ENCODE data around the gene RGS11.

RGS11 gene

GRCh38 chr16:263944-264343, 11.8 kb downstream of the RGS11 start:
- H3K36me3 ChIP-seq (ENCODE audit: low read depth): 0 out of 2 replicates have a peak, but pooled peaks cover 4% of the 10 kb centered on the region
- TF ChIP-seq CTCF (IDR thresholded peaks at IDR 0.05; ENCODE audit: poor library complexity, severe bottlenecking): no peak
- DNase-seq (ENCODE audit: low spot score): peak; percentile 53
- peaks cover 5% of the 10 kb centered on the region for H3K4me1 ChIP-seq (ENCODE audit: insufficient read depth, poor library complexity, severe bottlenecking)
- no peak for ATAC-seq (ENCODE audit: low read depth)
- no peak overlapping the region for H3K27ac ChIP-seq (ENCODE audit: poor library complexity, severe bottlenecking)
- H3K9me3 ChIP-seq (ENCODE audit: severe bottlenecking): no peaks in the 10 kb centered on the region
- no peak overlapping the region for H3K4me3 ChIP-seq (ENCODE audit: severe bottlenecking)
- no peaks in the 10 kb centered on the region for H3K27me3 ChIP-seq (ENCODE audit: insufficient read depth, poor library complexity, severe bottlenecking)

DNA sequence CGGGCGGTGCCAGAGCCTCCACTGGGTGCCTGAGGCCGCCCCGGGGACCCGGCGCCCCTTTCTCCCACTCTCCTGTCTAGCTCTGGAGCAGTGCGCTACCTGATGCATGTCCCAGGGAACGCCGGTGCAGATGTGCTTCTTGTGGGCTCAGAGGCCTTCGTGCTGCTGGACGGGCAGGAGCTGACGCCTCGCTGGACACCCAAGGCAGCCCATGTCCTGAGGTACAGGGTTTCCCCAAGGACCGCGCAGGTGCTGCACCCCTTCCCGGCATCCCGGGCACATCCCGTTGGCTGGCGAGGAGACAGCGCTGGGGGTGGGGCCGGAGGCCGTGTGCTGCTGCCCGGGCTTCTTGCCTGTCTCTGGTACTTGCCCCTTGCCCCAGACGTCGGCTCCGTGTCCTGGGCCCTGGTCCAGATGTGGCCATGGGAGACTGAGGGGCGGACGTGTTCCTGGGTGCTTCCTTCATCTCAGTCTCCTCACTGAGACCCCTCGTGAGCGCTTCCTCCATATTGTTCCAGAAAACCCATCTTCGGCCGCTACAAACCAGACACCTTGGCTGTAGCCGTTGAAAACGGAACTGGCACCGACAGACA, 12.5 kb downstream of the RGS11 start:
- no peak for ATAC-seq (ENCODE audit: low read depth)
- Histone ChIP-seq H3K4me3 (ENCODE audit: severe bottlenecking) (no peak overlapping the region), H3K27me3 (ENCODE audit: insufficient read depth, poor library complexity, severe bottlenecking) (no peaks in the 10 kb centered on the region), H3K4me1 (ENCODE audit: insufficient read depth, poor library complexity, severe bottlenecking) (peaks cover 5% of the 10 kb centered on the region), H3K9me3 (ENCODE audit: severe bottlenecking) (no peaks in the 10 kb centered on the region), H3K36me3 (ENCODE audit: low read depth) (0 out of 2 replicates have a peak, but pooled peaks cover 4% of the 10 kb centered on the region), H3K27ac (ENCODE audit: poor library complexity, severe bottlenecking) (no peak overlapping the region)
- no peak for DNase-seq (ENCODE audit: low spot score)
- TF ChIP-seq CTCF (IDR thresholded peaks at IDR 0.05; ENCODE audit: poor library complexity, severe bottlenecking): no peak

DNA sequence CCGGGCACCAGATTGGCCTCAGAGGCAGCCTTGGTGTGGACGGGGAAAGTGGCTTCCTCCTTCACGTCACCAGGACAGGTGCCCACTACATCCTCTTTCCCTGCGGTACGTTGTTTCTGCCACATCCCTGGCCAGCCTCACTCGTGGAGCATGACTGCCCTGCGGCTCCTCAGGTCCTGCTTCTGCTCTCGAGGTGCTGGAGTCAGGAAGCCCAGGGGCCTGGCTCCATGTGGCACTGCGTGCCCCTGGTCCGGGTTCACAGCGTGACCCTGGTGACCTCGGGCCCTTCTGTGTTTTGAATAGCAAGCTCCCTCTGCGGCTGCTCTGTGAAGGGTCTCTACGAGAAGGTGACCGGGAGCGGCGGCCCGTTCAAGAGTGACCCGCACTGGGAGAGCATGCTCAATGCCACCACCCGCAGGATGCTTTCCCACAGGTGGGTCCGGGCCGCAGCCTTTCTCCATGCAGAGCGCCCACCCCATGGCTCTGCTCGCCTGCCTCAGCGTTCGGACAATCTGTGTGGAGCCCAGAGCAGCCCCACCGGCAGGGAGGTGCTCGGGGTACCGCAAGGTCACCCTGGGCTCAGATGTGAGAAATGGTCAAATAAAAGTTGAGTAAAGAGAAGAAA, 13.5 kb downstream of the RGS11 start:
- TF ChIP-seq CTCF (IDR thresholded peaks at IDR 0.05; ENCODE audit: poor library complexity, severe bottlenecking): no peak
- peak; percentile 66 for DNase-seq (ENCODE audit: low spot score)
- no peaks in the 10 kb centered on the region for H3K9me3 ChIP-seq (ENCODE audit: severe bottlenecking)
- no peak for ATAC-seq (ENCODE audit: low read depth)
- no peak overlapping the region for H3K27ac ChIP-seq (ENCODE audit: poor library complexity, severe bottlenecking)
- H3K27me3 ChIP-seq (ENCODE audit: insufficient read depth, poor library complexity, severe bottlenecking): no peaks in the 10 kb centered on the region
- H3K4me1 ChIP-seq (ENCODE audit: insufficient read depth, poor library complexity, severe bottlenecking): peaks cover 5% of the 10 kb centered on the region
- H3K36me3 ChIP-seq (ENCODE audit: low read depth): 0 out of 2 replicates have a peak, but pooled peaks cover 4% of the 10 kb centered on the region
- no peak overlapping the region for H3K4me3 ChIP-seq (ENCODE audit: severe bottlenecking)

DNA sequence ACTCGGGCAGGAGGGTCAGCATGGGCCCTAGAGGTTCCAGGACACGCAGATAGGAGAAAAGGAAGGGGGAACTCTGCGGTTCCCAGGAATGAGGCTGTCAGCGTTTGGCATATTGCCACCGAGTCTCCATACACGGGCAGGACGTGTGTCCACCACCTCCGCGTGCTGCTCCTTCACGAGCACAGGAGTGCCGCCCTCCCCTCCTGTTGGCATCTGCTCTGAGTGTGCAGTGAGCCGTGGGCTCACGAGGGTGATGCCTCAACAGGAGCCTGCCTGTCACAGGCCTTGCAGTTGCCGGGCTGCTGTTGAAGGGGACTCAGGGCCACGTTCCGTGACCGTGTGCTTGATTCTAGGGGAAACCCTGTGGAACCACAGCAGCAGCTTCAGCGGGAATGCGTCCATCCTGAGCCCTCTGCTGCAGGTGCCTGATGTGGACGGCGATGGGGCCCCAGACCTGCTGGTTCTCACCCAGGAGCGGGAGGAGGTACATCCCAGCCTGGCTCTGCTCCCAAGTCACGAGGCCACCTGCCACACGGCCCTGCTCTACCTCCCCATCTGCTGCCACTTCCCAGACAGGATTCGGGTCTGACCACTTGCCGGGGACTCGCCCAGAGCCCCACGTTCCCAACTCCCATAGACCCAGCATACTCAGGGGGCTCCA, 14.6 kb downstream of the RGS11 start:
- Histone ChIP-seq H3K27me3 (ENCODE audit: insufficient read depth, poor library complexity, severe bottlenecking) (no peaks in the 10 kb centered on the region), H3K27ac (ENCODE audit: poor library complexity, severe bottlenecking) (no peak overlapping the region), H3K4me1 (ENCODE audit: insufficient read depth, poor library complexity, severe bottlenecking) (peaks cover 5% of the 10 kb centered on the region), H3K36me3 (ENCODE audit: low read depth) (peaks cover 5% of the 10 kb centered on the region; the same call in 1 of the 2 replicates), H3K4me3 (ENCODE audit: severe bottlenecking) (no peak overlapping the region), H3K9me3 (ENCODE audit: severe bottlenecking) (no peaks in the 10 kb centered on the region)
- DNase-seq (ENCODE audit: low spot score) (no peak), ATAC-seq (ENCODE audit: low read depth) (no peak)
- TF ChIP-seq CTCF (IDR thresholded peaks at IDR 0.05; ENCODE audit: poor library complexity, severe bottlenecking): no peak

Data from RWPE2 (cell line).